Vagina (tissue), 2 donors: ENCODE results near the gene BARD1. TPM values are rescaled to one million over a fixed set of nuclear protein-coding genes. Genes with fewer than 3 reads are reported as not detected.
"Not testable (repeated sequence)": the region's sequence is repeated elsewhere in the genome, so short reads cannot be mapped to it uniquely, and the experiment has no call there.

Source experiments
- DNase-seq, 2 donors: peaks; one replicate each; pipeline ENCODE4 v3.0.0-alpha.2; 2017; ENCODE audit errors: extremely low spot score in 2 of 2
- H3K27ac ChIP-seq: fragments of 200-600 bp; sonication (generic); one replicate; pipeline ENCODE4 v1.5.1; 2019
- H3K27me3 ChIP-seq: fragments of 200-600 bp; sonication (generic); one replicate; pipeline ENCODE4 v1.5.1; 2019
- H3K36me3 ChIP-seq, 2 donors: fragments of 200-600 bp; sonication (generic); one replicate each; pipeline ENCODE4 v1.5.1; 2017 to 2019
- H3K4me1 ChIP-seq: fragments of 200-600 bp; sonication (generic); one replicate; pipeline ENCODE4 v1.5.1; 2019
- H3K4me3 ChIP-seq, 2 donors: fragments of 200-600 bp; sonication (generic); 1 replicate in 1 of 2; 2 replicates in 1 of 2; pipeline ENCODE4 v1.5.1; 2016 to 2019
- H3K9me3 ChIP-seq: fragments of 200-600 bp; sonication (generic); one replicate; pipeline ENCODE4 v1.5.1; 2019
- CTCF ChIP-seq, 3 experiments: fragments of 450-650 bp in 2 of 3; fragments of 200-600 bp in 1 of 3; sonication (generic) in 1 of 3; IDR thresholded peaks; one replicate each; pipeline ENCODE4 v1.5.1; 2017 to 2019; ENCODE audit warnings: antibody characterized with exemption in 3 of 3, mild to moderate bottlenecking in 2 of 3, moderate library complexity in 2 of 3
- POLR2A ChIP-seq, 2 donors: fragments of 450-650 bp; IDR thresholded peaks; one replicate each; pipeline ENCODE4 v1.6.1; 2017; ENCODE audit warnings: antibody characterized with exemption in 2 of 2, mild to moderate bottlenecking in 2 of 2, moderate library complexity in 2 of 2
- POLR2AphosphoS5 ChIP-seq, 2 donors: sonication (generic); formaldehyde crosslinking; IDR thresholded peaks; one replicate each; pipeline ENCODE4 v1.9.0; 2017; ENCODE audit warnings: antibody characterized with exemption in 2 of 2, mild to moderate bottlenecking in 2 of 2, low read depth in 1 of 2; ENCODE audit not compliant: insufficient read depth in 1 of 2
- intact Hi-C: fragments of 100-400 bp; cut with DNase I; formaldehyde crosslinking; loops from one replicate; pipeline ENCODE4 v1.15.1; 2023
- total RNA-seq: library from RNA; depleted of rRNA; stranded (reverse); fragments of >200 nt; gene quantifications from one replicate; pipeline ENCODE4 v1.2.3, GENCODE V29; 2016

BARD1 gene
- total RNA-seq, 1 donor from 2014 or later, result 21.6 TPM

GRCh38 chr2:214796911-214797310 is 12.6 kb downstream of the BARD1 start:
- TF ChIP-seq POLR2AphosphoS5 (IDR thresholded peaks at IDR 0.05; ENCODE audit: insufficient read depth in 1 of 2, low read depth in 1 of 2) (no peak), POLR2A (IDR thresholded peaks at IDR 0.05) (no peak)
- DNase-seq, result no peak
- H3K9me3 ChIP-seq, result no peaks in the 10 kb centered on the region
- no peaks in the 10 kb centered on the region for H3K4me1 ChIP-seq
- H3K27me3 ChIP-seq, result no peaks in the 10 kb centered on the region
- intact Hi-C loops, result no loop called here
- peaks cover 0 to 5% of the 10 kb centered on the region in 2 donors for H3K36me3 ChIP-seq
- H3K4me3 ChIP-seq, result no peak overlapping the region
- H3K27ac ChIP-seq, result no peak overlapping the region

GRCh38 chr2:214783181-214783580 is 26.3 kb downstream of the BARD1 start:
- H3K27me3 ChIP-seq, H3K4me1 ChIP-seq, H3K27ac ChIP-seq, intact Hi-C loops, H3K4me3 ChIP-seq, DNase-seq, H3K9me3 ChIP-seq: not testable (repeated sequence)
- H3K36me3 ChIP-seq, result peaks cover 0 to 23% of the 10 kb centered on the region in 2 donors

GRCh38 chr2:214782671-214783070 is 26.8 kb downstream of the BARD1 start:
- H3K36me3 ChIP-seq, result peaks cover 0 to 23% of the 10 kb centered on the region in 2 donors
- no peaks in the 10 kb centered on the region for H3K27me3 ChIP-seq
- H3K4me1 ChIP-seq, result no peaks in the 10 kb centered on the region
- H3K4me3 ChIP-seq, result no peak overlapping the region
- intact Hi-C loops, result no loop called here
- H3K27ac ChIP-seq, result no peak overlapping the region
- no peak for DNase-seq
- no peaks in the 10 kb centered on the region for H3K9me3 ChIP-seq
- TF ChIP-seq CTCF (IDR thresholded peaks at IDR 0.05), result no peak
- no peak for TF ChIP-seq POLR2AphosphoS5 (IDR thresholded peaks at IDR 0.05; ENCODE audit: insufficient read depth in 1 of 2, low read depth in 1 of 2)
- no peak for TF ChIP-seq POLR2A (IDR thresholded peaks at IDR 0.05)

- DNase-seq, result no peak
- no peaks in the 10 kb centered on the region for H3K27me3 ChIP-seq
- H3K9me3 ChIP-seq, result no peaks in the 10 kb centered on the region
- H3K27ac ChIP-seq, result no peak overlapping the region
- H3K36me3 ChIP-seq, result peaks cover 0 to 23% of the 10 kb centered on the region in 2 donors
- no peak overlapping the region for H3K4me3 ChIP-seq
- TF ChIP-seq CTCF (IDR thresholded peaks at IDR 0.05) (no peak), POLR2AphosphoS5 (IDR thresholded peaks at IDR 0.05; ENCODE audit: insufficient read depth in 1 of 2, low read depth in 1 of 2) (no peak), POLR2A (IDR thresholded peaks at IDR 0.05) (no peak)
- H3K4me1 ChIP-seq, result no peaks in the 10 kb centered on the region
- intact Hi-C loops, result no loop called here
These were observed 28.3 kb downstream of the BARD1 start for GRCh38 chr2:214781226-214781625.

- Histone ChIP-seq H3K27ac (no peak overlapping the region), H3K9me3 (no peaks in the 10 kb centered on the region), H3K36me3 (peaks cover 0 to 22% of the 10 kb centered on the region in 2 donors), H3K4me1 (no peaks in the 10 kb centered on the region), H3K4me3 (no peak overlapping the region), H3K27me3 (no peaks in the 10 kb centered on the region)
- no peak for TF ChIP-seq CTCF (IDR thresholded peaks at IDR 0.05)
- TF ChIP-seq POLR2AphosphoS5 (IDR thresholded peaks at IDR 0.05; ENCODE audit: insufficient read depth in 1 of 2, low read depth in 1 of 2), result no peak
- TF ChIP-seq POLR2A (IDR thresholded peaks at IDR 0.05), result no peak
- intact Hi-C loops, result no loop called here
- no peak for DNase-seq
These were observed 33.5 kb downstream of the BARD1 start for GRCh38 chr2:214775971-214776370.

GRCh38 chr2:214774108-214774507 is 35.4 kb downstream of the BARD1 start:
- Histone ChIP-seq H3K36me3 (peaks cover 0 to 8% of the 10 kb centered on the region in 2 donors), H3K27ac (no peak overlapping the region), H3K9me3 (no peaks in the 10 kb centered on the region), H3K4me3 (no peak overlapping the region), H3K27me3 (no peaks in the 10 kb centered on the region), H3K4me1 (no peaks in the 10 kb centered on the region)
- TF ChIP-seq POLR2AphosphoS5 (IDR thresholded peaks at IDR 0.05; ENCODE audit: insufficient read depth in 1 of 2, low read depth in 1 of 2) (no peak), POLR2A (IDR thresholded peaks at IDR 0.05) (no peak)
- no peak for DNase-seq
- intact Hi-C loops, result no loop called here
